A673 (cell line): ENCODE results near the gene FAM151A. TPM values are rescaled to one million over a fixed set of nuclear protein-coding genes. Genes with fewer than 3 reads are reported as not detected.

Experiments used
- BruUV-seq: library from RNA; stranded (reverse); fragments of 400-500 nt; replicated peaks from 2 replicates; lab custom pipeline; 2021; lab: Mats Ljungman, UMichigan
- CTCF ChIA-PET: fragments of 300-600 bp; sonication (Branson Sonifier 250); formaldehyde crosslinking; loops from one replicate; lab custom pipeline; 2022; ENCODE audit warnings: antibody characterized with exemption; lab: Charles Lee
- POLR2A ChIA-PET: fragments of 300-600 bp; sonication (Branson Sonifier 250); formaldehyde crosslinking; loops from one replicate; lab custom pipeline; 2022; ENCODE audit warnings: antibody characterized with exemption; ENCODE audit not compliant: low non-redundant PET; lab: Charles Lee
- DNase-seq: peaks from one replicate; pipeline ENCODE4 v3.0.0-alpha.2; 2015; ENCODE audit warnings: low spot score
- H3K27ac ChIP-seq: fragments of 200-600 bp; sonication (generic); 2 replicates; pipeline ENCODE4 v1.5.1; 2016; ENCODE audit warnings: mixed run types, low read depth, mild to moderate bottlenecking, mixed read lengths, antibody characterized with exemption, low read length; ENCODE audit not compliant: poor library complexity, severe bottlenecking
- H3K27me3 ChIP-seq: fragments of 200-600 bp; sonication (generic); replicated peaks from 2 replicates; pipeline ENCODE4 v1.6.1; 2017; ENCODE audit warnings: mixed run types, low read depth, mild to moderate bottlenecking, mixed read lengths, antibody characterized with exemption, low read length; ENCODE audit not compliant: insufficient read depth, poor library complexity
- H3K36me3 ChIP-seq: fragments of 200-600 bp; sonication (generic); 2 replicates; pipeline ENCODE4 v1.6.1; 2016; ENCODE audit warnings: mixed run types, mild to moderate bottlenecking, mixed read lengths, antibody characterized with exemption, low read length; ENCODE audit not compliant: insufficient read depth, poor library complexity, severe bottlenecking
- H3K4me1 ChIP-seq: fragments of 200-600 bp; sonication (generic); 2 replicates; pipeline ENCODE4 v1.6.1; 2017; ENCODE audit warnings: mixed run types, mild to moderate bottlenecking, mixed read lengths, antibody characterized with exemption, low read length; ENCODE audit not compliant: insufficient read depth, poor library complexity, severe bottlenecking
- H3K4me3 ChIP-seq: fragments of 200-600 bp; sonication (generic); 2 replicates; pipeline ENCODE4 v1.5.1; 2016; ENCODE audit warnings: low read depth, mixed run types, mild to moderate bottlenecking, mixed read lengths, low read length; ENCODE audit not compliant: poor library complexity, severe bottlenecking
- H3K9me3 ChIP-seq: fragments of 200-600 bp; sonication (generic); 2 replicates; pipeline ENCODE4 v1.6.1; 2016; ENCODE audit warnings: mixed run types, low read depth, mild to moderate bottlenecking, mixed read lengths, antibody characterized with exemption, low read length; ENCODE audit not compliant: poor library complexity, severe bottlenecking
- EZH2 ChIP-seq: fragments of 200-600 bp; sonication (generic); IDR thresholded peaks from 2 replicates; pipeline ENCODE4 v1.6.1; 2017; ENCODE audit warnings: borderline replicate concordance, low read depth, mild to moderate bottlenecking, mixed read lengths, antibody characterized with exemption, low read length; ENCODE audit not compliant: poor library complexity, severe bottlenecking
- intact Hi-C: fragments of 100-400 bp; cut with micrococcal nuclease; formaldehyde crosslinking; loops from one replicate; pipeline ENCODE4 v1.10.0; 2022; ENCODE audit not compliant: unreplicated experiment
- total RNA-seq: library from RNA; stranded (reverse); gene quantifications from 2 replicates; pipeline ENCODE4 v1.2.3, GENCODE V29; 2021
- TF ChIP-seq, protein P1 (sequence below): fragments of 300-800, 200-600 bp; sonication (generic); conservative IDR thresholded peaks from 2 replicates; pipeline ENCODE4 v1.5.1; 2017; ENCODE audit warnings: low read depth, mild to moderate bottlenecking, antibody characterized with exemption, low read length, moderate library complexity, mixed read lengths

FAM151A gene
- total RNA-seq, 1 experiment from 2014 or later = not detected

DNA sequence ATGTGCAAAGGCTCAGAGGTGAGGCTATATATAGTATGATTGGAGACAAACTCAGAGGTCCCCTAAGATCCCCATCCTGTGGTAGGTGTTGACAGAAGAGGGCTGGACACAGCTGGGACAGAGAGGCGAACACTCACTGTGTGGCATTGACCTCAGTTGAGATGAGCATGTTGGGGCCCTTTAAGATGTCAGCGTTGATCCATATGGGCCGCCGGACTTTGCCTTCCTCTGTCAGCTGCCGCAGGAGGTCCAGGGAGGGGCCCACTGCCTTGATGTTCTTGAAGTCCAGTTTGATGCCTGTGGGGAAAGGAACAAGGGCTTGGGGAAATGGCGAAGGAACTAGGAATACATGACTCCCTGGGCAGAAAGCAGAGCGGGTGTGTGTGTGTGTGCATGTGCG is 8.8 kb downstream of the FAM151A start:
- BruUV-seq = no TSS peak
- H3K4me3 ChIP-seq = no peak overlapping the region
- TF ChIP-seq, protein P1, sequence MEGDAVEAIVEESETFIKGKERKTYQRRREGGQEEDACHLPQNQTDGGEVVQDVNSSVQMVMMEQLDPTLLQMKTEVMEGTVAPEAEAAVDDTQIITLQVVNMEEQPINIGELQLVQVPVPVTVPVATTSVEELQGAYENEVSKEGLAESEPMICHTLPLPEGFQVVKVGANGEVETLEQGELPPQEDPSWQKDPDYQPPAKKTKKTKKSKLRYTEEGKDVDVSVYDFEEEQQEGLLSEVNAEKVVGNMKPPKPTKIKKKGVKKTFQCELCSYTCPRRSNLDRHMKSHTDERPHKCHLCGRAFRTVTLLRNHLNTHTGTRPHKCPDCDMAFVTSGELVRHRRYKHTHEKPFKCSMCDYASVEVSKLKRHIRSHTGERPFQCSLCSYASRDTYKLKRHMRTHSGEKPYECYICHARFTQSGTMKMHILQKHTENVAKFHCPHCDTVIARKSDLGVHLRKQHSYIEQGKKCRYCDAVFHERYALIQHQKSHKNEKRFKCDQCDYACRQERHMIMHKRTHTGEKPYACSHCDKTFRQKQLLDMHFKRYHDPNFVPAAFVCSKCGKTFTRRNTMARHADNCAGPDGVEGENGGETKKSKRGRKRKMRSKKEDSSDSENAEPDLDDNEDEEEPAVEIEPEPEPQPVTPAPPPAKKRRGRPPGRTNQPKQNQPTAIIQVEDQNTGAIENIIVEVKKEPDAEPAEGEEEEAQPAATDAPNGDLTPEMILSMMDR = no peak
- no peak for TF ChIP-seq EZH2
- H3K27ac ChIP-seq = no peak overlapping the region
- no peak for DNase-seq
- CTCF ChIA-PET = no interaction called here
- no peaks in the 10 kb centered on the region for H3K27me3 ChIP-seq
- POLR2A ChIA-PET = no interaction called here
- H3K36me3 ChIP-seq = no peaks in the 10 kb centered on the region
- intact Hi-C loops = no loop called here
- H3K9me3 ChIP-seq = no peaks in the 10 kb centered on the region
- H3K4me1 ChIP-seq = no peaks in the 10 kb centered on the region

DNA sequence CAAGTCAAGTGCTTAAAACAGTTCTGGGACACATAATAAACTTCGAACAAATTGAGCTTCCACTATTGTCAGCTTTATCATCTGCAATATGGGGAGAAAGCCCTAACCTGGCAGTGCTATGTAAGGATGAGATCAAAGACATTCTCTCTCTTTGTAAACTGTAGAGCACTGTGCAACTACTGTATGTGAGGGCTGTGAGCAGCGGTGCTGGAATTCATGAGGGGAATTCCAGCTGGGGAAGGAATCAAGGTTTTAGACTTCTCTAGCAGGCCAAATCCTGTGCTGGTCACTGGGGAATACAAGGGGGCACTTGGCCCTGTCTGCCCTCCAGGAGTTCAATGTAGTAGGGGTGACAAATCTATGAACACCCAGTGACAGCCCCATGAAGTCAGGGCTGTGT is 9.3 kb downstream of the FAM151A start:
- BruUV-seq = no TSS peak
- ChIA-PET POLR2A (no interaction called here), CTCF (no interaction called here)
- DNase-seq = no peak
- H3K36me3 ChIP-seq = no peaks in the 10 kb centered on the region
- TF ChIP-seq EZH2 = no peak
- TF ChIP-seq, protein P1 = no peak
- intact Hi-C loops = no loop called here
- no peaks in the 10 kb centered on the region for H3K27me3 ChIP-seq
- H3K4me3 ChIP-seq = no peak overlapping the region
- H3K9me3 ChIP-seq = no peaks in the 10 kb centered on the region
- no peaks in the 10 kb centered on the region for H3K4me1 ChIP-seq
- H3K27ac ChIP-seq = no peak overlapping the region

DNA sequence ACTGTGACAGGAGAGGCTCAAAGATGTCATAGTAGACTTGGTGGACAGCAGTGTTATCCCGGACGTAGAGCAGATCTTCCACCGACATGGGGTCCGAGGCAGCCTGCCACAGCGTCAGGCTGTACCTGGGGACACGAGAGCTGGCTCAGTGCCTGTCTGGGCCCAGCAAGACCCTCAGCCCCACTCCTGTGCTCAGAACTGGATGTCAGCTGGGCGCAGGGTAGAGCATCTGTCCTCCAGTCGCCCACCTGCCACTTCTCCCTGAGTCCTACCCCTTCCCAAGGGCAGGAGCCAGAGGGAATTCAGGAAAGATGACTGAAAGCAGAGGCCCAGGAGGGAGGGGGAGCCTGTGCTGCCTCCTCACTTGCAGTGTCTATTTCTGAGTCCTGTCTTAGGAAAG is 11.7 kb downstream of the FAM151A start:
- POLR2A ChIA-PET = no interaction called here
- BruUV-seq = no TSS peak

More for the DNA sequence above, 11.7 kb downstream of the FAM151A start:
- CTCF ChIA-PET = no interaction called here
- H3K9me3 ChIP-seq = no peaks in the 10 kb centered on the region
- H3K4me3 ChIP-seq = no peak overlapping the region
- no peaks in the 10 kb centered on the region for H3K4me1 ChIP-seq
- no peaks in the 10 kb centered on the region for H3K27me3 ChIP-seq
- no peak for DNase-seq
- intact Hi-C loops = no loop called here
- H3K36me3 ChIP-seq = no peaks in the 10 kb centered on the region
- no peak overlapping the region for H3K27ac ChIP-seq
- TF ChIP-seq EZH2 = no peak
- TF ChIP-seq, protein P1 = no peak
